Colon (tissue), 2 donors: ENCODE results near the gene LMO2.

ENCODE experiments used
- FAIRE-seq: peaks from 2 replicates; lab custom pipeline; 2012; peaks lifted over from hg19 to GRCh38; lab: Jason Lieb, UNC
- donor health status: control.
- donor health status: control.

The LMO2 gene

DNA sequence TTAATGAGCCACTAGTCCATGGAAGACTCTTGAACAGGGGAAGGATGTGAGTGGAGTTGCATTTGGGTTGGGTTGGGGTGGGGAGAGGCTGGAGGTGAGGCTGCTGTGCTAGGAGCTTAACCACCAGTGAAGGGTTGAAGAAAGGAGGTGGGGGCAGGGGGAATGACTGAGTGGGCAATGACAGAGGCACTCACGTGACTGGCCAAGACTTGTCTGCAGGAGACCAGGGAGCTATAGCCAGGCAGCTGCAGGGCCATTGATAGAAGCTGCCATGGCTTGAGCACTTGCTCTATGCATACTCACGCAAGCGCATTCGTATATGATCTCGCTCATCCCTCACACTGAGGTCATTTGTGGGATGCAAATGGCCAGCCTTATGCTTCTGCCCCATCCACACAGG is 4.0 kb downstream of the LMO2 start:
- FAIRE-seq = no peak

DNA sequence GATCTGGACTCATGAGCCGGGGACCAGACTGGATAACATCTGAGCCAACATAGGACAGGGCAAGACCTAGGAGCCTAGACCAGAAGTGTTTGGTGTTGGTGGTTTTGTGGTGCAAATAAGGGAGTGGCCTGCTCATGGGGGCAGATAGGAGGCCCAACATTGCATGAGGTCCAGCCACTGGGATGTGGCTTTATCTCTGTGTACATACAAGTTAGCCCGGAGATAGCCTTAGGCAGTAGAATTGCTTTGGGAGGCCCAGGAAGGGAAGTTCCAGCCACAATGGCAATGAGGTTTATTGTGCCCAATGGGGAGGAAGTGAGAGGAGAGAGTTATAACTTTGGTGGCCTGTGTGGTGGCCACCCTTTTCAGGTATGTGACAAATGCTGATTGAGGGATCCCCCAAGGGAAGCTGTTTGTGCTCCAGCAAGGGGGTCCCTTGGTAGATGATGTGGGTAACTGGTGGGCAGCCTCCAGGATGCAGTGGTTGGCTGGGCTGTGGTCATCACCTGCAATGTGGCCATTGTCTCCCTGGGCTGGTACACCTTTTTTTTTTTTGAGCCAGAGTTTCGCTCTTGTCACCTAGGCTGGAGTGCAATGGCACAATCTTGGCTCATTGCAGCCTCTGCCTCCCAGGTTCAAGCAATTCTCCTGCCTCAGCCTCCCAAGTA is 6.4 kb downstream of the LMO2 start:
- FAIRE-seq = no peak

DNA sequence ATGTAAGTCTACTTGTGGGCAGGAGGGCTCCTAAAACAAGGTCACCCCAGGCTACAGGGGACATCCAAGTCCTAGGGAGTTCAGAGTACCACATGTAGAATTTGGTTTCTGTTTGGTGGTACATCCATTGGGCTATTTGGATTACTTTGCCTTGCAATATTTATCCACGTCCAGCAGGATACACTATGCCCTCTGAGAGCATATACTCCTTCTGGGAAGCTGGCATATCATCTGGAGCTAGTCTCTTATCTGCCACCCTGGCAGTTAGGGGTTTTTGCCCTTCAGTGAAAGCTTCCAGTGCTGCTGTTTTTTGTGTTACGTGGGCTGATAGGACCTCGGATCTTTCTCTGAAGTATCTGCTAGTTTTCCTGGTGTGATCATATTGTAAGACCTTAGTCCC is 7.3 kb downstream of the LMO2 start:
- FAIRE-seq = no peak

DNA sequence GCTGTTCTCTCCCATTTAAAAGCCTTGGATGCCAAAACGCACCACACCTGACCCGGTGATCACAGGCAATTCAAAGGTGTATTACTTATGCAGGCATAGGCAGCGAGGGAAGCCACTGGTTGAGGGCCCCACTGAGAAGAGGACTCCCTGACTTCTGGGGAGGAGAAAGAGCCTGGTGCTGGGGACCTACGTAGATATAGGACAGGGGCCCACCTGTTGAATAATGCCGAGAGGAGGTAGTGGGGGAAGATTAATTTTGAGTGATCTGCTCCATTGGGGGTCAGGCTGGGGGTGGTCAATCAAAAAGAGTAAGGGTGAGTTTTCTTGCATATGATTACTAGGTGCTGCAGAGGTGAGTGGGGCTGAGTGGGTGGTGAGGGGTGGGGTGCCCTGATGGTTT is 7.8 kb downstream of the LMO2 start:
- FAIRE-seq = no peak

DNA sequence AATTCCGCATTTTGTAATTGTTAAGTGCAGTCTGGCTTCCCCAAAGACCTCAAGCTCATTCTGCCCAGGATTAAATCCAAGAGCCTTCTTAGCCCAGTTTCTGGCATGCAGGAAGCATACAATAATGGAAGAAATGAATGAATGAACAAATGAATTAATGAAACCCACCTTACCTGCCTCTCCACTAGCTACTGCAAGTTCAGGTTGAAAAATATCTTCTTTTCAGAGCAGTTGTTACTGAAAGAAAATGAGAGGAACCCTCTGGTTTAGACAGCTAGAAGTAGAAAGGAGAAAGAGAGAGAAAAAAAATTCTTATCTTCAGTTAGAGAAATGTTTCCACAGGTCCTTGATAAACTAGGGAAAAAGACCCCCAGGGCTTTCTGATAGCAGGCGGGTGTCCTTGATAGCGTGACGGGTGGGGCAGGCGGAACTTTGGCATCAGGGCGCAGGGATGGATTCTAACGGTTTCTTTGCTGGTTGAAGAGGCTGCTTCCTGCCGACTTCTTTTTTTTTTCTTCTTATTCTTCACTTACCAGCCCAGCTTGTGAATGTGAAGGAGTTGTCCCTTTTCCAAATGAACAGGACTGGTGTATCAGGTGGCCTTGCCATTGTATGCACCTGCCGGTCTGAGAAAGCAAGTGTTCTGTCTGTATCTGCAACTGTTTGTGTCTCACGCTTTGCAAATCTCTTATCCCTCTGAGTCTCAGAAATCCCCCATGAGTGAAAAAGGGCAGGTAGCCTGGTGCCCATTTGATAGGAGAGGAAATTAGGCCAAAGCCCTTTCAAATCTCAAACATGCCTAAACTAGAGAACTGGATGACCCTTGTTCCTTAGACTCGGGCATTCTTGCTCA is 10.0 kb downstream of the LMO2 start:
- no peak for FAIRE-seq

DNA sequence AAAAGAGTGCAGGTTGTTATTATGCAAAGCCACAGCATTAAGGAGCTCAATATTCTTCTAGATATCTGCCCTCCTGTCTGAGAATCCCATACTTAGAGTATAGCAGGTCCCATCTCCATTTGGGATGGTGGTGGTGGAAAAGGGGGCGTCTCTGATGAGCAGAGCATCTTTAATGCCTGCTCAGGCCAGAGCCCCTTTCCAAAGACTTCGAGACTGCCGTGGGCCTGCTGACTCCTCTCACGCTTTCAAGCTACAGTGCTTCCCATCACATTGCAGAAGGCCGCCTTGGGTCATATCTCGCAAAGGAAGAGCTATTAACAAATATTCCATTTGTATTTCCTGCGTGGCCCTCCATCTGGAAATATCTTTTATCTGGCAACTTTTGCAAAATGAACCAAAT is 10.9 kb downstream of the LMO2 start:
- FAIRE-seq = no peak

DNA sequence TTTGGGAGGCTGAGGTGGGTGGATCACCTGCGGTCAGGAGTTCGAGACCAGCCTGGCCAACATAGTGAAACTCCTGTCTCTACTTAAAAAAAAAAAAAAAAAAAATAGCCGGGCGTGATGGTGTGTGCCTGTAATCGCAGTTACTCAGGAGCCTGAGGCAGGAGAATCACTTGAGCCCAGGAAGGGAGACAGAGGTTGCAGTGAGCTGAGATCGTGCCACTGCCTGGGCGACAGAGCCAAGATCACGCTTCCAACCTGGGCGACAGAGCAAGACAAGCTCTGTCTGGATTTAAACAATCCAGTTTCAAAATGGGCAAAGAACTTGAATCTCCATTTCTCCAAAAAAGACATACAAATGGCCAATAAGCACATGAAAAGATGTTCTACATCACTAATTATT is 12.5 kb downstream of the LMO2 start:
- no peak for FAIRE-seq

DNA sequence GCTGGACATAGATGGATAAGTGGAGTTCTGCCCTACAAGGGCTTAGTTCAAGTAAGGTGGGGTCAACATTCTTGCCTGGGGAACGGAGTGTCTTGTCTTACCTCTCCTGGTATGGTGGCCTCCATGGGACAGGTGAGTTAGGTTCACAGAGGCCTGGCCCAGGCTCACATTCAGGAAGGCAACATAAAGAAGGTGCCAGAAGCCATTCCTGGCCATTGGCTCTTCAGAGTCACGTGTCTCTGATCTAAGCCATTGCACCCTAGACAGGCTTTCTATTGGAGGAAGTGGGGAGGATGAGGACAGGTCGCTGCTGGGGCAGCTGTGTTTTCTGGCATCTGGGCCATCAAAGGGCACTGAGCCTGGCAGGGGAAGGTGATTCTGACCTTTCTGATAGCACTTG is 14.8 kb downstream of the LMO2 start:
- FAIRE-seq = no peak

DNA sequence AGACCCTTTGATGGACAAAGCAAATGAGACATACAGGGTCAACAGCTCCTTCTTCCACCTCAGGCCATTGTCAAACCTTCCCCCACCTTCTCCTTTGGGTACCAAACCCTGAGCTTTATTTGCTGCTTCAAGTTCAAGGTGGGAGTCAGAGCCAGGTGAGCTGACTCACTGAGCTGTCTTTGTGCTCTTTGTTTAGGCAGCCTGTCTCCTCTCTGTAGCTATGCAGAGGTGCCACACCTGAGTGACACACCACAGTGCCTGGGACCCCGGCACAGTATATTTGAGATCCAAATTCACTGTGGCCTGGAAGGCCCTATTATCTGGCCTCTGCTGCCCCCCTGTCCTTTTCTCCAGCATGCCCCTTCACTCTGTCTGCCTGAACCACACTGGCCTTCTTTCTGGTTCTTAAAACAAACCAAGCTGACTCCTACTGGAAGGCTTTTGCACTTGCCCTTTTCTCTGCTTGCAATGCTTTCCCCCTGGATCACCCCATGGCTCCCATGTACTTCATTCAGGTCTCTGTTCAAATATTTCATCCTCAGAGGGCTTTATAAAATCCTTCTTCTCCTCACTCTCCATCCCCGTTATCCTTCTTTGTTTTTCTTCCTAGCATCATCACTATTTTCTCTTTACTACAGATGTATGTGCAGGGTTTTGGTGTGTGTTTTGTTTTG is 16.1 kb downstream of the LMO2 start:
- FAIRE-seq = no peak

DNA sequence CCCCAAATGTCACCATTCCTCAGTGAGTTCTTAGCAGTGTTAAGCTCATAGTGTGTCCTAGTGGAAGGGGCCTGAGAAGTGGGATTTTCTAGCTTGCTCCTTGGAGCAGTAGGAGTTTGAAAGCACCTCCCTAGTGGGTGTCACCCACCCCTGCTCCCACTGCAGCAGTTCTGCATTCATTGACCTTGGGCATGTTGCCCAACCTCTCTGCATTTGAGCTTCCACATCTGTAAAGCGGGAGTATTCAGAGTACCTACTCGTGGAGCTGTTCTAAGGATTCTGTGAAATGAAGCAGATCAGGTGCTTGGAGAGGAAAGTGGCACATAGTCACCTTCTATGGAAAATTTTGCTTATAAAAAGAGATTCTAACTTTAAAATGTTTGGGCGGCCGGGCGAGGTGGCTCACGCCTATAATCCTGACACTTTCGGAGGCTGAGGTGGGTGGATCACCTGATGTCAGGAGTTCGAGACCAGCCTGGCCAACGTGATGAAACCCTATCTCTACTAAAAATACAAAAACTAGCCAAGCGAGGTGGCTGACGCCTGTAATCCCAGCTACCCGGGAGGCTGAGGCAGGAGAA is 16.9 kb downstream of the LMO2 start:
- FAIRE-seq = no peak

DNA sequence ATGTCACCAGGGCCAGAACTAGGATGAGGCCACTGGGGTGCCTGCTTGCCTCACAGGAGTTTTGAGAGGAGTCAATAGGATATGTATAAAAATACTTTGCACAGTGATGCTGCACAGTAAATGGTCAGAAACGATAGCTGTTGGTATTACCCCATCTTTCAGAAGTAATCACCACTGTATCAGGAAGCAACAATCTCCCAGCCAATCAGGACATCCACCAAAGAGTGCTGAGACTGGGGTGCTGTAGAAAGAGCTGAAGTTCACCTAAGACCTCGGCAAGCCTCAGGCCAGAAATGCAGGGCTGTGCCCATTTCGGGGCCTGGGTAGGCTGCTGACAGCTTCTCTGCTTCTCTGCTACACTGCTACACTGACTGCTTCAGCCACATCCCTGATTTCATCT is 17.4 kb downstream of the LMO2 start:
- FAIRE-seq = no peak

DNA sequence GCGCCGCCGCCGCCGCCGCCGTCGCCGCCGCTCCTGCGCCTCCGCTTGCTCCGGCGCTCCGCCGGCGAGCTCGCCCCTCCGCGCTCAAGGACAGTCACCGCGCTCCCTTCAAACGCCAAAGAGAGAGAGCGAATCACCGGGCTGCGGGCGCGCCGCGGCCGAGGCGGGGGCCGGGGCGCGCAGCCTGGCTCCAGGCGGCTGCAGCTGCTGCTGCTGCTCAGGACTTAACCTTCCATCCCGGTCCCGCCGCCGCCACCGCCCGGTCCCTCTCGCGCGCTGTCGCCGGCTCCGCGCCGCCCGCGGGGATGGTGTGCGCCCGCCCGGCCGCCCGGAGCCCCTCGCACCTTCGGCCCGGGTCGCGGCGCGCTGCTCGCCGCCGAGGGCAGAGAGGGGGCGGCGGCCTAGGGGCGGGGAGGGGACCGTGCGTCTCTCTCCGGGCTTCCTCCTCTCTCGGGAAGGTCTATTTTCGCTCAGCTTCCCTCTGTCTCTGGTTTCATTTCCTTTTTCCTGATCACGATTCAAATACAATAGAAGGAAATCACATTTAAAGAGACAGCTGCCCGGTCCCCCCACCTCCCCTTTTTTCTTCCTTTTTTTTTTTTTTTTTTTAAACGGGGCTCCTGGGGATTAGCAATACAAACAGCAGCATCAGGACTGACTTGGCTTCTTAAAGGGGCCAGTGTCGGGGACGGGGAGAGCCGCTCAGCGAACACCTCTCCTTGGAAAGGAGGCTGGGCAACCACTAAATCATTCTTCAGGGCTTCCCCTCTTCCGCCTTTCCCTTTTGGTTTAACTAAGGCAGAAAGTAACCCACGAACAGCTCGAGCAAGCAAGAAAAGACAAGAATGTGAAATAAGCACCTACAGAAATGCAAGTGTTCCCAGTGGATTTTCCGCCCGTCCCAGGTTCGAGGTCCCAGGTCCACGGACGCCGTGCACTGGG is 22.1 kb downstream of the LMO2 start:
- no peak for FAIRE-seq

DNA sequence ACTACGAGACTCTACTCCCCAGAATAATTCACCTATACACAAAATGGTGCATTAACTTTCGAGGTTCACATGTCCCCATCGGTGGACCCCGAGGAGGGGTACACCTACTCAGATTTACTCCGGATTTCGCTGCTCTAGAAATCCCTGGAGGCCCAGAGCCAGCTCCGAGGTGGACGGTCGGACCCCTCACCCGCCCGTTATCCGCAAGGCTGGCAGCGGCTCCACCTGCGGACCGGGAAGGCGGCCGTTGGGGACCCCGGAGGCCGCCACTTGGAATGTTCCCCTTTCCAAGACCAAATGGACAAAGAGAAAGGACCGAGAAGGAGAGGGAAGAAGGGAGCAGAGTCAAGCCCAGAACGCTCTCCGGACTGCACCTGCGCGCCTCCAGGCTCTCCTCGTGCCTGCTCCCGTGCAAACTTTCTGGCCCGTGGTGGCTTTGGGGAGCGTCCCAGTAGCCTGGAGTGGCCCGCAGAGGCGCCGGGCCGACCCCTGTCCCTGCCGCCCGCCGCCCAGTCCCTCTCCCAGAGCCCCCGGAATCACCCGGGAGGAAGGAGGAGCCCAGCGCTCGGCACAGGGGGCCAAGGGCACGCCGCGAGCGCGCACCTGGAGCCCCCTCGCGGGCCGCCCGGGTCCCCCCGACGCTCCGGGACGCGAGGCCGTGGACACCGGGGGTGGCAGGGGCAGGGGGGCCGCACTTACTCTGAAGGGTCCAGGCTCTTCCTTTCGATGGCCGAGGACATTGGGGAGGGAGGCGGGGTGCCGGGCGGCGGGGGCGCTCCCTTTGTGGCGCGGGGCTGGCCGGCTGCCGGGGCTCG is 23.0 kb downstream of the LMO2 start:
- no peak for FAIRE-seq

DNA sequence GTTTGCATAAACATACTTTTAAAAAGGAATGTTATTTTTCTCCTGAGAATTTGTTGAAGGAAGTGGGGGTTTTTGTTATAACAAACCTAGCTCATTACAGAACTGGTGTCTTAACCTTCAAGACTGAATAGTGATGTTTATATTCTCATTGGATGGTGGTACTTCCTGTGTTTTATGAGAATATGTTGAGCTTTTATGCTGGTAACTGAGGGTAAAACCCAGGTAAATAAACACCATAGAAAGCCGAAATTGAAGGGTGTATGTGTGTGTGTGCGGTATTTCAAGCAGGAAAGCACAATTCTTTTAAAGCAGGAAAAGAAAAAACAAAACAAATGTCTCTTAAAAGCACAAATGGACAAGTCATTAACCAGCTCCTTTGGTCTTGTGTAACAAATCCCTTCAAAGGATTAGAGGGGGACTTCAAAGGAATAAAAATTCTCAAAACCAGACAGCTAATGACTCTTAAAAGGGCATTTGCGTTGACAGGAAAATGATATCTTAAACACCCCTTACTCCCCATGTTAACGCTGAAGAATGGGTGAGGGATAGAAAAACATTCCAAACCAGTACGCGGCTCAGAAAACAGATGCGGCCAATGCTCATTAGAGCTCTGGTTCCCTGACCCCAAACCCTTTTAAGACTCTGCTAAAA is 23.8 kb downstream of the LMO2 start:
- no peak for FAIRE-seq

DNA sequence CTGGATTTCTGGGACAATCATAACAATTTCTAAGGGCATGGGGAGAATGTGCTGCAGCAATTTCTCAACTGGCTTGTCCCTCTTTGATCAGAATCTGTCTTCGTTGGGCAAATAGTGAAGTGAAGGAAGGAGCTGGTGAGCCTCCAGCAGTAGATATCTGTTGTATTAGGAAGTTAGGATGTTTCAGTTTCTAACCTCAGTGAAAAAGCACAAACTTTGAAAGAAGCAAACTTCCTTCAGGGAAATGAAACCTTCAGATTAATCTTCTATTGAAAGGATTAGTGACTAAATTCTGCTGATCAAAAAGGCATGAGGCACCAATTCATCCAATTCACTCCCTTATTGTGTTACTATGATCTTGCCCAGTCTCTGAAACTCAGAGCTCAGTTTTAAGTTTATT is 24.3 kb downstream of the LMO2 start:
- FAIRE-seq = no peak

DNA sequence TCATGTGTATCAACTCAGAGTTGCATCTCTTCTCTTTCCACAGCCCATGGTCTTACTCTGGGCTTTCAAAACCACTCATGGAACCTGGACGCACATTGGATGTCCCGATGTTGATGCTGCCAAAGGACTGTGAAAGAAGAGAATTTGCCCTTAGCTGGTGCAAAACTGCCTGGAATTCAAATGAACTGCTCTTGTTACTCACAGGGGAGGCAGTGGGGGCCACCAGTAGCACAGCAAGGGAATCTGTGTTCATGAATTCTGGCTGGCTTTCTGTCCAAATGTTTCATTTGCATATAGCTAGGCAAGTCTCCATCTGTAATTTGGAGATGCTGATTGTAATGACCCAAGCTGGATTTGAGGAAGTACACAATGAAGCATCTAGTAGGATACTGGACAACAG is 24.9 kb downstream of the LMO2 start:
- no peak for FAIRE-seq

DNA sequence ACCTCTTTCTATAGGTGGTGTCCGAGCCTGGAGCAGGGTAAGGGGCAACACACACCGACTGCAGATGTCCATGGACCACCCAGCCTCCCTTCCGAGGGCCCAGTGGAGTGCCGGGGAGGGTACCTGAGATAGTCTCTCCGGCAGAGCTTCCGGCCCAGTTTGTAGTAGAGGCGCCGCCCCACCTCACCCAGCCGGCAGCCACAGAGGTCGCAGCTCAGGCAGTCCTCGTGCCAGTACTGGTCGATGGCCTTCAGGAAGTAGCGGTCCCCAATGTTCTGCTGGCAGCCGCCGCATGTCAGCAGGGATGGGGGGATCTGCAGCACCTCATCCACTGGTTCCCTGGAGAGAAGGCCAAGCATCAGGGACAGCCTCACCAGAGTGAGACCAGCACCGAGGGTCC is 27.4 kb downstream of the LMO2 start:
- no peak for FAIRE-seq

DNA sequence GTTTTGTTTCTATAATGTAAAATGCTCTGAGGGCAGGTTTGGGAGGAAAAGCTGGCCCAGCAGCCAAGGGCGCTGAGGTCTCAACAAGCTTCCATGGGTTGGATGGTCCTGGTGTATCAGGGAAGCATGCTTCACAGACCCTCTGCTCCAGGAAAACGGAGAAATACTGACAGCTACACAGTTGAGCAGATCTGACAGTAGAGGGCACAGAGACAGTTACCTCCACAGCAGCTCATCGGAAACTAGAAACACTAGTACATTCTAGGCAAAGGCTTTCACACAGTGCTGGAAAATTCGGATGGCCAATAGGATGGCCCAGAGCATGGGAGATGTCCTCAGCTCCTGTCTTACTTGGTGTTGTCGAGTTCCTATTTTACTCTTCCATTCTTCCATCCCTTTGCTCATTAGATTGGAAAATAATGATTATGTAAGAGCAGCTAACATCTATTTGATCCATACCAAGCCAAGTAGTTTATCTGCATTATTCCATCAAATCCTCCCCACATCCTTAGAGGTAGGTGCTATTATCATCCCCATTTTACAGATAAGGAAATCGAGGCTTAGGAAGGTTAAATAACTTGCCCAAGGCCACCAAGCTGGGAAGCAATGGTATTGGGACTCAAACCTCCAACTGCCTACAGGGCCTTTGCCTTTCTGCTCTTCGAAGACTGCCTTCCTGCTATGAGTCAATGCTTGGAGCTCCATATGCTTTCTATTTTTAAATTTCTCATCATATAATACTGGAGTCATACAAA is 28.3 kb downstream of the LMO2 start:
- no peak for FAIRE-seq

DNA sequence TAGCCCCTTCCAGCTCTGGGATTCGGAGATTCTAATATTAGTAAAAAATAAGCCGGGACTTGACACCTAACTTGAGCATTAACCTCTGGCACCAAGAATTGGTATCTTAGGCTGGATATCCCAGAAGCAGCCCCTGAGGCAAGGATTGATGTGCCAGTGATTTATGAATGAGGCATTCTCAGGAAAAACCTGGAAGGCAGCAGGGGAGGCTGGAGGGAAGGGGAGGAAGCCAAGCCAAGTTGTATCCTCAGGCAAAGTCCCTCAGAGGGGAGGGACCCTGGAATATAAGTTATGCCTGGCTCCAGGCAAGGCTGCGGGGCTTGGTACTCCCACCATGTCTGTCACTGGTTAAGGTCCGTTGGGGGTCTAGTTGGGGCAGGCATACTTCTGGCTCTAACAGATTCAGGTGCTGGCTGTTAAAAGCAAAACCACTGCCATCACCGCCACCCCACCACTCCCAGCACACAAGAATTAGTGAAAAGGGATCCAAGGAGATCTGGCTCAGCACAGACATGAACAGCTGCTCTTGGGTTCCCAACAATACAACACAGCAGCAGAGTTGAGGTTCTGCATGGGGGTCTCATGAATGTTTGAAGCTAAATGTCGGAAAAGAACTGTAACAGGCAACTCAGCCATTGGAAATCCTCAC is 29.8 kb downstream of the LMO2 start:
- FAIRE-seq = no peak
